Keratinocyte (primary cell): Measurements from ENCODE around the gene CFAP58. TPM values are rescaled to one million over a fixed set of nuclear protein-coding genes. Genes with fewer than 3 reads are reported as not detected.

Source experiments
- DNase-seq: peaks from one replicate; pipeline ENCODE4 v3.0.0-alpha.2; 2011; ENCODE audit warnings: low read depth, missing footprints, low spot score
- FAIRE-seq: peaks from 2 replicates; lab custom pipeline; 2011; peaks lifted over from hg19 to GRCh38; lab: Jason Lieb, UNC
- H2AFZ ChIP-seq: 2 replicates; pipeline ENCODE4 v1.6.0; 2012; ENCODE audit warnings: low read length, control low read depth, inconsistent platforms; ENCODE audit not compliant: control insufficient read depth
- H3K27ac ChIP-seq: 2 replicates; pipeline ENCODE4 v1.5.1; 2011; ENCODE audit warnings: low read length; ENCODE audit not compliant: control insufficient read depth, insufficient read depth
- H3K27me3 ChIP-seq: 3 replicates; pipeline ENCODE4 v1.6.0; 2011; ENCODE audit warnings: low read length; ENCODE audit not compliant: control insufficient read depth, insufficient read depth; ENCODE audit errors: extremely low read depth
- H3K36me3 ChIP-seq, 2 experiments: 2 replicates in 1 of 2; 3 replicates in 1 of 2; pipeline ENCODE4 v1.5.1; 2011; ENCODE audit warnings: low read length in 2 of 2, mild to moderate bottlenecking in 1 of 2; ENCODE audit not compliant: control insufficient read depth in 2 of 2, insufficient read depth in 2 of 2; ENCODE audit errors: extremely low read depth in 1 of 2
- H3K4me1 ChIP-seq: 3 replicates; pipeline ENCODE4 v1.5.1; 2011; ENCODE audit warnings: low read length; ENCODE audit not compliant: control insufficient read depth, insufficient read depth; ENCODE audit errors: extremely low read depth
- H3K4me2 ChIP-seq: 3 replicates; pipeline ENCODE4 v1.6.0; 2011; ENCODE audit warnings: low read depth, low read length; ENCODE audit not compliant: control insufficient read depth, insufficient read depth; ENCODE audit errors: extremely low read depth
- H3K4me3 ChIP-seq, 3 experiments: fragments of 200-600 bp in 1 of 3; sonication (generic) in 1 of 3; 2 replicates in 2 of 3; 3 replicates in 1 of 3; pipeline ENCODE4 v1.5.1; 2011 to 2016; ENCODE audit warnings: low read length in 3 of 3, mild to moderate bottlenecking in 3 of 3, control low read depth in 2 of 3, inconsistent platforms in 1 of 3, low read depth in 1 of 3, mixed read lengths in 1 of 3, mixed run types in 1 of 3, moderate library complexity in 1 of 3; ENCODE audit not compliant: control insufficient read depth in 2 of 3, insufficient read depth in 2 of 3; ENCODE audit errors: extremely low read depth in 1 of 3
- H3K79me2 ChIP-seq: 2 replicates; pipeline ENCODE4 v1.6.0; 2012; ENCODE audit warnings: low read length; ENCODE audit not compliant: control insufficient read depth, insufficient read depth
- H3K9ac ChIP-seq: 3 replicates; pipeline ENCODE4 v1.6.0; 2011; ENCODE audit warnings: low read length; ENCODE audit not compliant: control insufficient read depth, insufficient read depth; ENCODE audit errors: extremely low read depth
- H3K9me1 ChIP-seq: 3 replicates; pipeline ENCODE4 v1.6.0; 2011; ENCODE audit warnings: low read length; ENCODE audit not compliant: control insufficient read depth, insufficient read depth; ENCODE audit errors: extremely low read depth
- H3K9me3 ChIP-seq: 2 replicates; pipeline ENCODE4 v1.5.1; 2012; ENCODE audit warnings: low read depth, low read length; ENCODE audit not compliant: control insufficient read depth
- H4K20me1 ChIP-seq: 3 replicates; pipeline ENCODE4 v1.6.0; 2011; ENCODE audit warnings: low read length; ENCODE audit not compliant: control insufficient read depth, insufficient read depth; ENCODE audit errors: extremely low read depth
- CTCF ChIP-seq, 3 experiments: IDR thresholded peaks in 1 of 3; conservative IDR thresholded peaks in 1 of 3; optimal IDR thresholded peaks in 1 of 3; 2 replicates in 2 of 3; 3 replicates in 1 of 3; pipeline versions ENCODE3 to v1.5.1; 2011; ENCODE audit warnings: low read length in 3 of 3, mild to moderate bottlenecking in 3 of 3, moderate library complexity in 2 of 3, control low read depth in 1 of 3, inconsistent platforms in 1 of 3; ENCODE audit not compliant: insufficient read depth in 2 of 3; ENCODE audit errors: extremely low read depth in 1 of 3
- EZH2 ChIP-seq: IDR thresholded peaks from one replicate; pipeline ENCODE4 v1.6.1; 2012; ENCODE audit warnings: inconsistent platforms, mild to moderate bottlenecking, low read length, moderate library complexity
- dilution Hi-C: fragments of 300-500 bp; cut with MboI; formaldehyde crosslinking; loops from one replicate; pipeline ENCODE4 v1.7.0; 2020; ENCODE audit warnings: low sequenced_read_pairs; ENCODE audit not compliant: extremely low pct_ligation_motif_present
- polyA plus RNA-seq, 5 experiments: library from polyadenylated mRNA; depleted of rRNA in 3 of 5; stranded (reverse) in 3 of 5; stranded (forward) in 1 of 5; unstranded in 1 of 5; fragments of >200 nt; gene quantifications; 1 replicate in 1 of 5; 2 replicates in 3 of 5; 3 replicates in 1 of 5; pipeline versions ENCODE4 v1.2.1 to v1.2.3, GENCODE V29; 2011 to 2012; ENCODE audit warnings: missing spikeins in 2 of 5, low read depth in 1 of 5, low replicate concordance in 1 of 5

CFAP58 gene
- polyA plus RNA-seq, 1 donor (not counting 4 experiments of a cell fraction or from before 2014, with no cell fraction given) = 2.3 TPM

DNA sequence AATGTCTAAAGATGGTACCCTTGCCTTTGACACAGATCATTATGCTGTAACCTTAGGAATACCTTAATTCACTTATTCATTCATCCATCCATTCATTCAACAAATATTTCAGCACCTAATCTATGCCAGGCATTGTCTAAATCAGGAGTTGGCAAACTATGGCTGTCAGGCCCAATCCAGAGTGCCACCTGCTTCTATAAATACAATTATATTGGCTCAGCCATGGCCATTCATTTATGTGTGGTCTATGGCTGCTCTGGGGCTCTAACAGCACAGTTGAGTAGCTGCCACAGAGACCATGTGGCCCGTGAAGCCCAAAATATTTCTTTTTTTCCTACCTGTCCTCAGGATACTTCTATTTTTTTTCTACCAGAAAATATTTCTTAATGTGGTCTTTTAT, 9.4 kb upstream of the CFAP58 start:
- no peaks in the 10 kb centered on the region for H3K79me2 ChIP-seq
- no peaks in the 10 kb centered on the region for H3K9me1 ChIP-seq
- DNase-seq (no peak), FAIRE-seq (no peak)
- TF ChIP-seq EZH2 = no peak
- TF ChIP-seq CTCF (optimal IDR thresholded peaks at IDR 0.05 in 1 of 3, IDR thresholded peaks at IDR 0.05 in 1 of 3, conservative IDR thresholded peaks at IDR 0.05 in 1 of 3; ENCODE audit: extremely low read depth in 1 of 3, insufficient read depth in 2 of 3, low read length in 3 of 3) = no peak
- no peak overlapping the region for H3K4me2 ChIP-seq
- no peak overlapping the region for H3K27ac ChIP-seq
- H3K4me1 ChIP-seq = peaks cover 13% of the 10 kb centered on the region
- no peak overlapping the region for H2AFZ ChIP-seq
- H3K36me3 ChIP-seq = no peaks in the 10 kb centered on the region
- no peaks in the 10 kb centered on the region for H3K9me3 ChIP-seq
- no peaks in the 10 kb centered on the region for H3K27me3 ChIP-seq
- H3K4me3 ChIP-seq = no peak overlapping the region
- H4K20me1 ChIP-seq = no peaks in the 10 kb centered on the region
- dilution Hi-C loops = no loop called here
- H3K9ac ChIP-seq = no peak overlapping the region

DNA sequence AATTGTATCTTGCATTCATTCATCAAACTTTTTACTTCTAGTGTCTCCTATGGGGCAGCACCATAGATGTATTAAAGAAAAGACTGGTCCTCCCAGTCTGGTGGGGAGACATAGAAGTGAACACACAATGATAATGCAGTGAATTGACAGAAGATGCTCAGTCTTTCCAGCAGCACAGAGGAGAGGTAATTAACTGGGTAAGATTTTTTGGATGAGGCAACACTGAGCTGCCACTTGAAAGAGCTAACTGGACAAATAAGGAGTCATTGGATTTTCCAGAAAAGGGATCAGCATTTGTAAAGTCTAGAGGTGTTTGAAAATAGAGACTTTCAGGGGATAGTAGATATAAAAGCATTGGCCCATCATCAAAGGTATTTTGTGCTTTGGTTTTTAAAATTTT, 8.1 kb upstream of the CFAP58 start:
- Histone ChIP-seq H3K4me3 (no peak overlapping the region), H3K4me2 (no peak overlapping the region), H3K27me3 (no peaks in the 10 kb centered on the region), H3K9me3 (no peaks in the 10 kb centered on the region), H3K79me2 (no peaks in the 10 kb centered on the region), H3K27ac (no peak overlapping the region), H2AFZ (no peak overlapping the region), H3K4me1 (peaks cover 13% of the 10 kb centered on the region), H3K9me1 (no peaks in the 10 kb centered on the region), H3K9ac (no peak overlapping the region), H3K36me3 (no peaks in the 10 kb centered on the region), H4K20me1 (no peaks in the 10 kb centered on the region)
- DNase-seq (no peak), FAIRE-seq (no peak)
- TF ChIP-seq CTCF (optimal IDR thresholded peaks at IDR 0.05 in 1 of 3, IDR thresholded peaks at IDR 0.05 in 1 of 3, conservative IDR thresholded peaks at IDR 0.05 in 1 of 3; ENCODE audit: extremely low read depth in 1 of 3, insufficient read depth in 2 of 3, low read length in 3 of 3) (no peak), EZH2 (no peak)
- dilution Hi-C loops = no loop called here
